GM12872 (cell line): ENCODE measurements around the gene LRP1.

Experiments used
- TF ChIP-seq, protein P1 (sequence below): IDR thresholded peaks from 3 replicates; pipeline ENCODE4 v1.5.1; 2011; ENCODE audit warnings: low read depth, mild to moderate bottlenecking, low read length, moderate library complexity; ENCODE audit not compliant: insufficient read depth

The LRP1 gene

DNA sequence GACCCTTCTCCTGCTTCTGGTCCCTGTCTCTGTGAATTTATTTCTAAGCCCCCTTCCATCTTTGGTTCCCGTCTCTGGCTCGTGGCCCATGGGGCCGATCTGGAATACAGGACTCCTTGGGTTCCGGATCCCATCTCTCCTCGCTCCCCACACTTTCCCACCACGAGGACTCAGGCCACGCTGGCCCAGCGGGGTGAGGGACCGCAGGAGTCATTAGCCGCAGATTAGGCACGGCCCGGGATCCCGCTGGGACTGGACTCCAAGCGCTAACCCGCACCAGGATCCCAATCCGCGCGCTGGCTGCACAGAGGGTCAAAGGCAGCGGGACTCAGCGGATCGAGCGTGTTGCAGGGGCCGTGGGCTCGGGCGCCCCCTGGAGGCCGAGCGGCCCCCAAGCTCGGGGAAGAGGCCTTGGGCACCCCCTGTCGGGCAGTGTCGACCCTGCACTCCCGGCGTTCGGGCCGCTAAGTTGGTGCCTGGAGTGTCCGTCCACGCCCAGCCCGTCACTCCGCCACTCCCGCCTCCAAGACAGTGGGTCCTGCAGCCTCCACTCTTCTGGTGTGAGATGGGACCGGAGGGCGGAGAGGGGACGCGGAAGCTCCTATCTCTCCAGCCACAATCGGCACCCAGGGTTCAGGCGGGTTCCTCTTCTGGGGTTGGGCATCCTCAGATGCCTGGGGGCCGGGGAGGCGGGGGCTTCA lies 110.7 kb downstream of the LRP1 start:
- TF ChIP-seq, protein P1, sequence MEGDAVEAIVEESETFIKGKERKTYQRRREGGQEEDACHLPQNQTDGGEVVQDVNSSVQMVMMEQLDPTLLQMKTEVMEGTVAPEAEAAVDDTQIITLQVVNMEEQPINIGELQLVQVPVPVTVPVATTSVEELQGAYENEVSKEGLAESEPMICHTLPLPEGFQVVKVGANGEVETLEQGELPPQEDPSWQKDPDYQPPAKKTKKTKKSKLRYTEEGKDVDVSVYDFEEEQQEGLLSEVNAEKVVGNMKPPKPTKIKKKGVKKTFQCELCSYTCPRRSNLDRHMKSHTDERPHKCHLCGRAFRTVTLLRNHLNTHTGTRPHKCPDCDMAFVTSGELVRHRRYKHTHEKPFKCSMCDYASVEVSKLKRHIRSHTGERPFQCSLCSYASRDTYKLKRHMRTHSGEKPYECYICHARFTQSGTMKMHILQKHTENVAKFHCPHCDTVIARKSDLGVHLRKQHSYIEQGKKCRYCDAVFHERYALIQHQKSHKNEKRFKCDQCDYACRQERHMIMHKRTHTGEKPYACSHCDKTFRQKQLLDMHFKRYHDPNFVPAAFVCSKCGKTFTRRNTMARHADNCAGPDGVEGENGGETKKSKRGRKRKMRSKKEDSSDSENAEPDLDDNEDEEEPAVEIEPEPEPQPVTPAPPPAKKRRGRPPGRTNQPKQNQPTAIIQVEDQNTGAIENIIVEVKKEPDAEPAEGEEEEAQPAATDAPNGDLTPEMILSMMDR = peak; percentile 100

DNA sequence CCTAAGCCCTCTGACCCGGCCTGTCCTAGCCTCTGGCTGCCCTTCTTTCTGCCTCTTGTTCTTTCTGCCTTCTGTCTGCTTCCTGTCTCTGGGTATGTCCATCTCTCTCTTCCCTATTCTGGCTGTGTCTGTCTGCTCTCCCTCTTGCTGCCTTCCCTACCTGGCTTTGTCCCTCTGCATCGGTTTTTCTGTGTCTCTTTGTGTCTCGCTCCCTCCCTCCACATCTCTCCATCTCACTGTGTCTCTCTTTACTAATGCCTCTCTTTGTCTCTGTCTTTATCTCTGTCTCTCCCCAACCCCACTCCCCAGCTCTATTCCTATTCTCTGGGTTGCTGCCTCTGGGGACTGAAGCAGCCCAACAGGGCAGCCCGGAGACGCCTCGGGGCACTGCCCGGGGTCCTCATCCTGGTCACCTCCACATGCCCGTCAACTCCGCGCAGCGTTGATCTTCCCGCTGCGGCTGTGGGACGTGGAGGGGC lies 111.3 kb downstream of the LRP1 start:
- TF ChIP-seq, protein P1 = no peak

DNA sequence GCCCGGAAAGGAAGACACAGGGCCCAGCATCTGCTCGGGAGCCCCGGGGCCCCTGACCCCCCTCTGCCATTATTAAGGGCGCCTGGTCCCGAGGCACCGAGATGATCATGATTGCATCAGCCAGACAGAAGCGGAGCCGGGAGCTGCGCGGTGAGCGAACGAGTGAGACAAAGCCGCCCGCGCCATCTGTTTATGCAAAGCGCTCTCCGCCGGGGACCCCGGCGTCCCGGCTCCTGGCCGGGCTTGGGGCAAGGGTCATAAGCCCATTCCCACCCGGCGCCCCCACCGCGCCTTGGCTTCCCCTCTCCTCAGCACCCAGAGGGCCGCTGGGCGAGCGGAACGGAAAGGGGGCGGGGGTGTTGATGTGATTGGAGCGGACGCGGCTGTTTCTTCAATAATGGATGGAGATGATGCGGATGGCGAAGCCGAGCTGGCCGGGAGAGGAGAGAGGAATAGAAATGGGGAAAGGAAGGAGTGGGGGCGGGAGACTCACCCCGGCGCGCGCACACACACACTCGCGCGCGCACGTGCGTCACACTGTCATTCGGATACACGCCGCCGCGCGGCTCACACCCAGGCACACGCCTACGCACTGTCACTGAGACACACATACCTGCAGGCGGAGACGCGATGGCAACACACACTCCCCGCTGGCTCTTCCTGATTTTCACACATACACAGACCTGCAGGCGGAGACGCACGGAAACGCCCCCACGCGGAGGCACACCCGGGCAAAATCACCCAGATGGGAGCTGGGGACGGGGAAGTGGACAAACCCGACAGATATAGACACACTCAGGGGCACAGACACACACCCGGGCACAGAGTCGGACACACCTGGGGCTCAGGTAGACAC lies 112.0 kb downstream of the LRP1 start:
- TF ChIP-seq, protein P1 = no peak; the same call in 2 of the 3 replicates

DNA sequence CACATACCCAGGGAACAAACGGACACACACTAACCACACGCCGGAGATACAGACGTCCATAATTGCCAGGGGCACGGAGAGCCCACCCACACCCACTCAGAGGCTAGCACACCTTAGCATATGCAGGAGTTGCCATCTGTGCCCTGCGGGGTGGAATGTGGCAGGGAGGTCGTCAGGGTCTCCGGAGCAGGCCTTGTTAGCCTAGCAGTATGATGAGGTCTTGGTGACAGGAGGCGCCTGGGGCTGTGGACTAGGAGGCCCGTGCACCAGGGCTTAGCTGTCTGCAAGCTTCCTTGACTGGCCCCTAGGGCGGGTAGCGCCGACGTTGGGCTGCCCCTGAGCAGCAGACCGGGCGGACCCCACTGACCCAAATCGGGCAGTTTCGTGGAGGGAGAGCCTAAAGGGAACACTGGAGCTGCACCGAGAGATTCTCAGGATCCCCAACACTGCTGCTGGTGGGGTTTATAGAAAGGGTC lies 112.7 kb downstream of the LRP1 start:
- TF ChIP-seq, protein P1 = peak; percentile 4; the same call in 1 of the 3 replicates

DNA sequence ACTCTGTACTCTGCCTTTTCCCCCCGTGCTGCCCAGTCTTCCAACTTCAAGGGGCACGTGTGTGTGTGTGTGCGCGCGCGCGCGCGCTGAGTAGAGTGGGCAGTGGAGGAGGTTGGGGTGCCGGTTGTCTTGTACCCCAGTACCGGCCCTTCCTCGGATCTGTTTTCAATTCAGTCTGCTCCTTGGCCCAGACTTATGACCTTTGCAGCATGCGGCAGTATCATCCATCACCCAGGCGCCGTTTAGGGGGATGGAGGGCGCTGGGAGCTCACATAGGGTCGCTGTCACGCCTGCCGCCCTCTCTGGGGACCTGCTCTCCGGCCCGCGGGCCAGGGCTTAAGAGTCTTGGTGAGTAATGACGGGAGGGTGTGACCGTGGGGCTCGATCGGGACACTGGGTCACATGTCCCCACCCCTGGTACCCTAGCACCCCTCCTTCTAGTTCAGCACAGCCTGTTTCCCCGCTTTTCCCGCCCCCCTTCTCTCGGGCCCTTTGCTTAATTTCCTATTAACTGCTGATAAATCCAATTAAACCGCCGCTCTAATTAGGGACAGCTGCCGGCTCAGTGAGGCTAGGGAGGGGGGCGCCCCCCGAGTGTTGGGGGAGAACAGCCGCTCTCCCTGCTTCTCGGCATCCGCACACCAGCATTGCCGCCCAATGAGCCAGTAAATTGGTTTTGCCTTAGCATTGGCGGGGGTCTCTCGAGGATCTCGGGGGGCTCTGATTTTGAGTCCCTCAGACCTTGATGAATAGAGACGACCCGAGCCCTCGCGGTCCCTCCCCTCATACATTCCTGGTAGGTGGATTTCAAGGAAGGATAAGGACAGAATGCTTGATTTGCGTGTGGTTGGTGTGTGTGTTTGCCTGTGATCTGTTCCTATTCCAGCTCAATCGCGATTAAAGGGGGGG lies 113.4 kb downstream of the LRP1 start:
- TF ChIP-seq, protein P1 = no peak

DNA sequence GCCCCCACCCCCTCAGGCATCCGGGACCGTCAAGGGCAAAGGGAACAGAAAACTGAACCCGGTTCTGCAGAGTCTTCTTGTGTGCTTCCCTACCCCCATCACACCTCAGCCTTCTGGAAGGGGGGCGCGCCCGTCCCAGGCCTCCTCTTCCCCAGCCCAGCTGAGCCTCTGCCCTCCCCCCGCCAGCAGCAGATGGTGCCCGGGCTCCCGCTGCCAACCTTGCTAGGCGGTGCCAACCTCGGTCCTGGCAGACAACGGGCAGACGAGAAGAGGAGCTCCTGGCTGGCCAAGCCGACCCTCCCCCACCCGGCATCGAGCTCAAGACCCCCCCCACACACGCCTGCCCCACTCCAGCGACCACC lies 114.0 kb downstream of the LRP1 start:
- TF ChIP-seq, protein P1 = no peak
